A549 (cell line): ENCODE results near the gene KIF16B. TPM values are rescaled to one million over a fixed set of nuclear protein-coding genes. Genes with fewer than 3 reads are reported as not detected.
A peak's percentile ranks its signal among the peaks of the same experiment; 100 is the strongest.

ENCODE experiments used
- ATAC-seq, 2 experiments: fragments of 200-7000 bp in 1 of 2; fragments of >200 bp in 1 of 2; cut with Nextera tagmentation in 1 of 2; cut with Tn5 transposase in 1 of 2; 3 replicates each; pipeline versions ENCODE4 v1.8.0 to v1.9.1; 2018 to 2020; ENCODE audit warnings: mild to moderate bottlenecking in 1 of 2, moderate library complexity in 1 of 2
- CTCF ChIA-PET: fragments of 300-600 bp; sonication (Branson Sonifier 250); formaldehyde crosslinking; extraction: SDS; loops from one replicate; lab custom pipeline; 2021; ENCODE audit warnings: antibody characterized with exemption, inconsistent platforms; lab: Yijun Ruan, JAX
- POLR2A ChIA-PET: fragments of 350-600 bp; formaldehyde crosslinking; extraction: SDS; loops from one replicate; lab custom pipeline; 2021; ENCODE audit warnings: antibody characterized with exemption, inconsistent platforms; lab: Yijun Ruan, JAX
- DNase-seq, 2 experiments: peaks; one replicate each; pipeline versions ENCODE4 v3.0.0 to v3.0.0-alpha.2; 2011 to 2016; ENCODE audit warnings: low read depth in 1 of 2, low spot score in 1 of 2
- FAIRE-seq: peaks from 2 replicates; lab custom pipeline; 2011; peaks lifted over from hg19 to GRCh38; lab: Jason Lieb, UNC
- H3K27ac ChIP-seq, 2 experiments: fragments of >200 bp; sonication (Bioruptor Twin); formaldehyde crosslinking; 3 replicates each; pipeline ENCODE4 v1.5.1; 2016 to 2017
- H3K4me1 ChIP-seq: fragments of >200 bp; sonication (Bioruptor Twin); formaldehyde crosslinking; 3 replicates; pipeline ENCODE4 v1.6.1; 2016
- H3K4me2 ChIP-seq: fragments of >200 bp; sonication (Bioruptor Twin); formaldehyde crosslinking; 3 replicates; pipeline ENCODE4 v1.6.1; 2016
- H3K4me3 ChIP-seq: fragments of >200 bp; sonication (Bioruptor Twin); formaldehyde crosslinking; 3 replicates; pipeline ENCODE4 v1.5.1; 2016
- H3K9me3 ChIP-seq: fragments of >200 bp; sonication (Bioruptor Twin); formaldehyde crosslinking; 3 replicates; pipeline ENCODE4 v1.6.1; 2016
- BHLHE40 ChIP-seq: IDR thresholded peaks from 2 replicates; pipeline ENCODE4 v1.6.1; 2012; ENCODE audit warnings: low read depth, low read length, inconsistent platforms
- CBX2 ChIP-seq: fragments of 200-600 bp; sonication (generic); IDR thresholded peaks from 2 replicates; pipeline ENCODE4 v1.6.1; 2016; ENCODE audit warnings: low read depth, mild to moderate bottlenecking, borderline replicate concordance
- CEBPB ChIP-seq, 2 experiments: fragments of >200 bp in 1 of 2; sonication (Bioruptor Twin) in 1 of 2; formaldehyde crosslinking in 1 of 2; IDR thresholded peaks; 2 replicates each; pipeline ENCODE4 v1.6.1; 2012 to 2016
- CHD2 ChIP-seq: fragments of 150-350 bp; IDR thresholded peaks from 2 replicates; pipeline ENCODE4 v1.6.1; 2014; ENCODE audit warnings: low read length; ENCODE audit not compliant: partially characterized antibody
- CHD4 ChIP-seq: fragments of 200-600 bp; sonication (generic); IDR thresholded peaks from 2 replicates; pipeline ENCODE4 v1.6.1; 2016; ENCODE audit warnings: antibody characterized with exemption, mild to moderate bottlenecking, borderline replicate concordance
- CTCF ChIP-seq: fragments of >200 bp; sonication (Bioruptor Twin); formaldehyde crosslinking; IDR thresholded peaks from 3 replicates; pipeline ENCODE4 v1.5.1; 2016
- EHF ChIP-seq: fragments of 250-450 bp; sonication (Bioruptor Pico); IDR thresholded peaks from 2 replicates; pipeline ENCODE4 v1.5.0; 2020; ENCODE audit warnings: mild to moderate bottlenecking
- EP300 ChIP-seq, 2 experiments: fragments of >200 bp; sonication (Bioruptor Twin); formaldehyde crosslinking; IDR thresholded peaks; 2 replicates in 1 of 2; 3 replicates in 1 of 2; pipeline ENCODE4 v1.6.1; 2016 to 2017
- FOXS1 ChIP-seq: fragments of 250-450 bp; sonication (Bioruptor Pico); IDR thresholded peaks from 2 replicates; pipeline ENCODE4 v1.5.0; 2020; ENCODE audit warnings: mild to moderate bottlenecking, moderate library complexity
- GATA3 ChIP-seq: IDR thresholded peaks from 2 replicates; pipeline ENCODE4 v1.6.1; 2012; ENCODE audit warnings: borderline replicate concordance
- HOXB13 ChIP-seq: fragments of 250-450 bp; sonication (Bioruptor Pico); IDR thresholded peaks from 2 replicates; pipeline ENCODE4 v1.5.0; 2020; ENCODE audit warnings: low read depth, mild to moderate bottlenecking, moderate library complexity
- JUNB ChIP-seq: fragments of >200 bp; sonication (Bioruptor Twin); formaldehyde crosslinking; IDR thresholded peaks from 2 replicates; pipeline ENCODE4 v1.6.1; 2016
- KDM1A ChIP-seq: fragments of 200-600 bp; sonication (generic); IDR thresholded peaks from 2 replicates; pipeline ENCODE4 v1.6.1; 2016; ENCODE audit warnings: low read depth, mild to moderate bottlenecking
- MAZ ChIP-seq: fragments of 150-350 bp; IDR thresholded peaks from 2 replicates; pipeline ENCODE4 v1.6.1; 2014; ENCODE audit warnings: antibody characterized with exemption, low read depth, low read length, borderline replicate concordance
- MYC ChIP-seq: IDR thresholded peaks from 2 replicates; pipeline ENCODE4 v1.6.1; 2012; ENCODE audit warnings: mild to moderate bottlenecking, inconsistent platforms, low read length, improper control_type of control experiment, borderline replicate concordance
- NPAS2 ChIP-seq: fragments of 250-450 bp; sonication (Bioruptor Pico); IDR thresholded peaks from 2 replicates; pipeline ENCODE4 v1.8.0; 2022; ENCODE audit warnings: mild to moderate bottlenecking, moderate library complexity, borderline replicate concordance
- PBX3 ChIP-seq: IDR thresholded peaks from 2 replicates; pipeline ENCODE4 v1.6.1; 2012
- RAD21 ChIP-seq, 2 experiments: fragments of >200 bp in 1 of 2; sonication (Bioruptor Twin) in 1 of 2; formaldehyde crosslinking in 1 of 2; IDR thresholded peaks in 1 of 2; conservative IDR thresholded peaks in 1 of 2; 2 replicates in 1 of 2; 3 replicates in 1 of 2; pipeline ENCODE4 v1.6.1; 2012 to 2018; ENCODE audit warnings: inconsistent platforms in 1 of 2
- REST ChIP-seq: fragments of 200-600 bp; sonication (generic); IDR thresholded peaks from 2 replicates; pipeline ENCODE4 v1.6.1; 2016; ENCODE audit warnings: antibody characterized with exemption, mild to moderate bottlenecking, moderate library complexity
- RNF2 ChIP-seq: fragments of 200-600 bp; sonication (generic); IDR thresholded peaks from 2 replicates; pipeline ENCODE4 v1.6.1; 2016; ENCODE audit warnings: low read depth, mild to moderate bottlenecking, antibody characterized with exemption, moderate library complexity, borderline replicate concordance
- SREBF2 ChIP-seq: fragments of 450-650 bp; IDR thresholded peaks from 2 replicates; pipeline ENCODE4 v1.6.1; 2014; ENCODE audit warnings: mild to moderate bottlenecking, moderate library complexity
- ZC3H11A ChIP-seq: fragments of 450-650 bp; IDR thresholded peaks from 2 replicates; pipeline ENCODE4 v1.6.1; 2014; ENCODE audit warnings: antibody characterized with exemption, mild to moderate bottlenecking
- WGBS: methylation state at CpG from one replicate; pipeline ENCODE4 v1.1.6; 2017; ENCODE audit errors: missing lambda C conversion rate; 5-methylcytosine and 5-hydroxymethylcytosine counted together
- polyA plus RNA-seq, 4 experiments: library from polyadenylated mRNA; depleted of rRNA in 3 of 4; stranded (reverse); fragments of >200 nt; fragmentation: RNase III in 1 of 4; extraction: RNeasy Plus Mini Kit Qiagen cat#74134 plus additional on column Dnase treatment in 1 of 4; gene quantifications; 2 replicates in 3 of 4; 3 replicates in 1 of 4; pipeline ENCODE4 v1.2.3, GENCODE V29; 2011 to 2017
- TF ChIP-seq, protein P1 (sequence below): IDR thresholded peaks from 2 replicates; pipeline ENCODE4 v1.6.1; 2012; ENCODE audit warnings: low read depth, borderline replicate concordance
- TF ChIP-seq, protein P2 (sequence below): fragments of 250-450 bp; sonication (Bioruptor Pico); IDR thresholded peaks from 2 replicates; pipeline ENCODE4 v1.5.0; 2021; ENCODE audit warnings: mild to moderate bottlenecking, moderate library complexity, borderline replicate concordance
- TF ChIP-seq, protein P3 (sequence below): fragments of >200 bp; sonication (Bioruptor Twin); formaldehyde crosslinking; IDR thresholded peaks from 2 replicates; pipeline ENCODE4 v1.6.1; 2016

The KIF16B gene
- polyA plus RNA-seq, 2 of the 4 experiments (the other 2 are of a cell fraction): 14.1 to 23.3 TPM

DNA sequence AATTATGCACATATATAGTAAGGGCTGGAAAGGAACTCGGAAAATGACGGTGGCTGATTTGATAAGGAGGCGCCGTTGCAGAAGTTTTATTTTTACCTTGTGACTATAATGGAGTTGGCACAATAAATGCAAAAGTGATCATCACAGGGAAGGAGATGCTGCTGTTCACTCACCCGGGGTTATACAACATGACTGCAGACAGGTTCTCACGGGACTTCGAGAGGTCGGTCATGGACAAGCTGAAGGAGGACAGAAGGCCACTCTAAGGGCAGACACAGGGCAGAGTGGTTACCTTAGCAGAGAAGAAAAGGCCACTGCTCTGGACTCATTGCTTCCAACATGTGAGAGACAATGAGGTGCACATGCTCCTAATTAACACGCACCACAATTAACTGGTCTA is 168.6 kb downstream of the KIF16B start:
- WGBS: 94% methylated on average over 9 of the region's 9 CpGs
- FAIRE-seq (no peak), ATAC-seq (no peak), DNase-seq (no peak)
- Histone ChIP-seq H3K4me3 (no peak overlapping the region), H3K4me2 (no peak overlapping the region), H3K4me1 (peaks cover 19% of the 10 kb centered on the region), H3K9me3 (no peaks in the 10 kb centered on the region), H3K27ac (no peak overlapping the region)
- POLR2A ChIA-PET: no interaction called here
- TF ChIP-seq HOXB13 (CRISPR knock-in tag): no peak
- TF ChIP-seq, protein P1, sequence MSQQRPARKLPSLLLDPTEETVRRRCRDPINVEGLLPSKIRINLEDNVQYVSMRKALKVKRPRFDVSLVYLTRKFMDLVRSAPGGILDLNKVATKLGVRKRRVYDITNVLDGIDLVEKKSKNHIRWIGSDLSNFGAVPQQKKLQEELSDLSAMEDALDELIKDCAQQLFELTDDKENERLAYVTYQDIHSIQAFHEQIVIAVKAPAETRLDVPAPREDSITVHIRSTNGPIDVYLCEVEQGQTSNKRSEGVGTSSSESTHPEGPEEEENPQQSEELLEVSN: no peak
- no peak for TF ChIP-seq CHD4
- TF ChIP-seq KDM1A: no peak
- TF ChIP-seq BHLHE40: no peak
- no peak for TF ChIP-seq CEBPB (IDR thresholded peaks at IDR 0.05)
- no peak for TF ChIP-seq CBX2
- TF ChIP-seq ZC3H11A: no peak
- TF ChIP-seq FOXS1 (CRISPR knock-in tag): no peak
- TF ChIP-seq PBX3: no peak
- no peak for TF ChIP-seq CHD2
- TF ChIP-seq, protein P2, sequence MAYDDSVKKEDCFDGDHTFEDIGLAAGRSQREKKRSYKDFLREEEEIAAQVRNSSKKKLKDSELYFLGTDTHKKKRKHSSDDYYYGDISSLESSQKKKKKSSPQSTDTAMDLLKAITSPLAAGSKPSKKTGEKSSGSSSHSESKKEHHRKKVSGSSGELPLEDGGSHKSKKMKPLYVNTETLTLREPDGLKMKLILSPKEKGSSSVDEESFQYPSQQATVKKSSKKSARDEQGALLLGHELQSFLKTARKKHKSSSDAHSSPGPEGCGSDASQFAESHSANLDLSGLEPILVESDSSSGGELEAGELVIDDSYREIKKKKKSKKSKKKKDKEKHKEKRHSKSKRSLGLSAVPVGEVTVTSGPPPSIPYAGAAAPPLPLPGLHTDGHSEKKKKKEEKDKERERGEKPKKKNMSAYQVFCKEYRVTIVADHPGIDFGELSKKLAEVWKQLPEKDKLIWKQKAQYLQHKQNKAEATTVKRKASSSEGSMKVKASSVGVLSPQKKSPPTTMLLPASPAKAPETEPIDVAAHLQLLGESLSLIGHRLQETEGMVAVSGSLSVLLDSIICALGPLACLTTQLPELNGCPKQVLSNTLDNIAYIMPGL (CRISPR knock-in tag): no peak
- no peak for TF ChIP-seq RAD21 (conservative IDR thresholded peaks at IDR 0.05 in 1 of 2, IDR thresholded peaks at IDR 0.05 in 1 of 2)
- no peak for TF ChIP-seq RNF2
- CTCF ChIA-PET: interaction anchor here (1.1 kb wide), 1 partner anchor 23 kb away, joined by 3 read pairs; no protein-coding TSS in a partner anchor

GRCh38 chr20:16404171-16404570 is 169.1 kb downstream of the KIF16B start:
- no peak for ATAC-seq
- FAIRE-seq: peak; percentile 86
- POLR2A ChIA-PET: no interaction called here
- 83% methylated on average over 5 of the region's 5 CpGs for WGBS
- Histone ChIP-seq H3K27ac (no peak overlapping the region), H3K4me3 (no peak overlapping the region), H3K4me1 (peaks cover 19% of the 10 kb centered on the region), H3K4me2 (no peak overlapping the region), H3K9me3 (no peaks in the 10 kb centered on the region)
- TF ChIP-seq GATA3: no peak
- TF ChIP-seq EHF (CRISPR knock-in tag): no peak
- TF ChIP-seq EP300 (IDR thresholded peaks at IDR 0.05): no peak
- TF ChIP-seq JUNB: no peak
- TF ChIP-seq CHD2: no peak
- no peak for TF ChIP-seq SREBF2
- TF ChIP-seq NPAS2 (CRISPR knock-in tag): no peak
- no peak for TF ChIP-seq REST
- TF ChIP-seq, protein P1: no peak
- no peak for TF ChIP-seq MYC
- no peak for TF ChIP-seq MAZ
- TF ChIP-seq RNF2: no peak
- no peak for TF ChIP-seq KDM1A
- TF ChIP-seq, protein P3, sequence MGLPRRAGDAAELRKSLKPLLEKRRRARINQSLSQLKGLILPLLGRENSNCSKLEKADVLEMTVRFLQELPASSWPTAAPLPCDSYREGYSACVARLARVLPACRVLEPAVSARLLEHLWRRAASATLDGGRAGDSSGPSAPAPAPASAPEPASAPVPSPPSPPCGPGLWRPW: no peak
- TF ChIP-seq CTCF: no peak
- CTCF ChIA-PET: no interaction called here
- DNase-seq: no peak
